Adrenal gland (tissue), 5 donors: ENCODE data around the gene STK24.

Source experiments
- POLR2A ChIP-seq, 2 donors: fragments of 450-650 bp; IDR thresholded peaks; one replicate each; pipeline ENCODE4 v1.6.1; 2017; ENCODE audit warnings: antibody characterized with exemption in 2 of 2, mild to moderate bottlenecking in 2 of 2, moderate library complexity in 1 of 2
- TF ChIP-seq, protein P1 (sequence below), 6 experiments: fragments of 450-650 bp in 4 of 6; fragments of 200-600 bp in 2 of 6; sonication (generic) in 1 of 6; IDR thresholded peaks; 1 replicate in 5 of 6; 2 replicates in 1 of 6; pipeline versions ENCODE4 v1.5.1 to v1.8.0; 2016 to 2021; ENCODE audit warnings: antibody characterized with exemption in 6 of 6, mild to moderate bottlenecking in 2 of 6, moderate library complexity in 1 of 6
- donor health status: DM: no; HTN: no; CAD: no.

DNA sequence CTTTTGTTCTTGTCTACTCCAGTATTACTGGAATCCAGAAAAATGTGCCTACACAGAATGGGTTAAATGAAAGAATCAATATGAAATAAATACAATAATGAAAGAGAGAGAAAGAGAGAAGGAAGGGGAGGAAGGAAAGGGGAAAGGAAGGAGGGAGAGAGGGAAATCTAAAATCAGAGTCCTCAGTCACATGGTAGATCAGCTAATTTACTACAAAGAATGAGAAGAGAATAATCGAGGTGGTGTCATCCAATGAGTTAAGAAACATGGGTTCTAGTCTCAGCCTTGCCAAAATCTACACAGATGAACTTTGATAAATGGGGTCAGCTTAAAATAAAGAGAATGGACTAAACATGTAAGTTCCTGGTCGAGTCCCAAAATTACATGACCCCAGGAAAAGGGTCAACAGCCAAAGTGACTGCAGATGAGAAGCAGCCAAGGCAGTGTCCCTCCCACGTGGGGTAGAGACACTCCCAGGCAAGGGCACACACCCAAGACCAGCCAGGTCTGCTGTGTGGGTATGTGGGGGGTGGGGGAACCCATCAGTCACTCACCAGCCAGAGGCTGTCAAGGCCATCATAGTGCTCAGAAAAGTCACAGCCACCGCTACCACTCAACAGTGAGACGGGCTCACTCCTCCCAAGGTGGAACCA lies 103.6 kb downstream of the STK24 start:
- TF ChIP-seq POLR2A (IDR thresholded peaks at IDR 0.05) = no peak
- TF ChIP-seq, protein P1, sequence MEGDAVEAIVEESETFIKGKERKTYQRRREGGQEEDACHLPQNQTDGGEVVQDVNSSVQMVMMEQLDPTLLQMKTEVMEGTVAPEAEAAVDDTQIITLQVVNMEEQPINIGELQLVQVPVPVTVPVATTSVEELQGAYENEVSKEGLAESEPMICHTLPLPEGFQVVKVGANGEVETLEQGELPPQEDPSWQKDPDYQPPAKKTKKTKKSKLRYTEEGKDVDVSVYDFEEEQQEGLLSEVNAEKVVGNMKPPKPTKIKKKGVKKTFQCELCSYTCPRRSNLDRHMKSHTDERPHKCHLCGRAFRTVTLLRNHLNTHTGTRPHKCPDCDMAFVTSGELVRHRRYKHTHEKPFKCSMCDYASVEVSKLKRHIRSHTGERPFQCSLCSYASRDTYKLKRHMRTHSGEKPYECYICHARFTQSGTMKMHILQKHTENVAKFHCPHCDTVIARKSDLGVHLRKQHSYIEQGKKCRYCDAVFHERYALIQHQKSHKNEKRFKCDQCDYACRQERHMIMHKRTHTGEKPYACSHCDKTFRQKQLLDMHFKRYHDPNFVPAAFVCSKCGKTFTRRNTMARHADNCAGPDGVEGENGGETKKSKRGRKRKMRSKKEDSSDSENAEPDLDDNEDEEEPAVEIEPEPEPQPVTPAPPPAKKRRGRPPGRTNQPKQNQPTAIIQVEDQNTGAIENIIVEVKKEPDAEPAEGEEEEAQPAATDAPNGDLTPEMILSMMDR (IDR thresholded peaks at IDR 0.05) = no peak
